NCI-H1417 treated with DMSO at 0.1 percent for 48 hours (cell line): Measurements from ENCODE around the gene UBE2F.
"Not testable (repeated sequence)": the region's sequence is repeated elsewhere in the genome, so short reads cannot be mapped to it uniquely, and the experiment has no call there.

ENCODE experiments used
- DNase-seq: peaks from one replicate; lab custom pipeline; 2025; lab: John Stamatoyannopoulos, UW

UBE2F gene

GRCh38 chr2:238020816-238021215, 54.0 kb downstream of the UBE2F start:
- DNase-seq = no peak

- no peak for DNase-seq
These were observed 54.5 kb downstream of the UBE2F start for GRCh38 chr2:238021327-238021726.

- no peak for DNase-seq
These were observed 55.9 kb downstream of the UBE2F start for GRCh38 chr2:238022594-238023157.

- no peak for DNase-seq
These were observed 56.8 kb downstream of the UBE2F start for GRCh38 chr2:238023608-238024007.

GRCh38 chr2:238024986-238025385, 58.2 kb downstream of the UBE2F start:
- no peak for DNase-seq

GRCh38 chr2:238025741-238026360, 59.0 kb downstream of the UBE2F start:
- no peak for DNase-seq

GRCh38 chr2:238027058-238027457, 60.2 kb downstream of the UBE2F start:
- no peak for DNase-seq

- DNase-seq = no peak
These were observed 61.0 kb downstream of the UBE2F start for GRCh38 chr2:238027591-238028415.

- DNase-seq = no peak
These were observed 63.0 kb downstream of the UBE2F start for GRCh38 chr2:238029853-238030252.

GRCh38 chr2:238030422-238031155, 63.8 kb downstream of the UBE2F start:
- DNase-seq = no peak

- DNase-seq = no peak
These were observed 64.9 kb downstream of the UBE2F start for GRCh38 chr2:238031751-238032150.

GRCh38 chr2:238032755-238033337, 66.0 kb downstream of the UBE2F start:
- DNase-seq = no peak

GRCh38 chr2:238033991-238034390, 67.2 kb downstream of the UBE2F start:
- DNase-seq = not testable (repeated sequence)

- no peak for DNase-seq
These were observed 71.4 kb downstream of the UBE2F start for GRCh38 chr2:238038203-238038602.

GRCh38 chr2:238039151-238039550, 72.3 kb downstream of the UBE2F start:
- DNase-seq = no peak

- DNase-seq = no peak
These were observed 73.2 kb downstream of the UBE2F start for GRCh38 chr2:238039985-238040384.

- DNase-seq = no peak
These were observed 74.1 kb downstream of the UBE2F start for GRCh38 chr2:238040918-238041317.

GRCh38 chr2:238042090-238042489, 75.3 kb downstream of the UBE2F start:
- DNase-seq = no peak

GRCh38 chr2:238042849-238043584, 76.2 kb downstream of the UBE2F start:
- DNase-seq = no peak

GRCh38 chr2:238043851-238044250, 77.0 kb downstream of the UBE2F start:
- DNase-seq = no peak

GRCh38 chr2:238045575-238045974, 78.8 kb downstream of the UBE2F start:
- DNase-seq = no peak
